Measurements from ENCODE around the gene PRKN.
"Not testable (repeated sequence)": the region's sequence is repeated elsewhere in the genome, so short reads cannot be mapped to it uniquely, and the experiment has no call there.

The PRKN gene

GRCh38 chr6:162531391-162531790 lies 196.2 kb downstream of the PRKN start:
- not testable (repeated sequence) for DNase-seq

- no peak for DNase-seq
Observed at GRCh38 chr6:162528538-162528937, 199.0 kb downstream of the PRKN start.

DNA sequence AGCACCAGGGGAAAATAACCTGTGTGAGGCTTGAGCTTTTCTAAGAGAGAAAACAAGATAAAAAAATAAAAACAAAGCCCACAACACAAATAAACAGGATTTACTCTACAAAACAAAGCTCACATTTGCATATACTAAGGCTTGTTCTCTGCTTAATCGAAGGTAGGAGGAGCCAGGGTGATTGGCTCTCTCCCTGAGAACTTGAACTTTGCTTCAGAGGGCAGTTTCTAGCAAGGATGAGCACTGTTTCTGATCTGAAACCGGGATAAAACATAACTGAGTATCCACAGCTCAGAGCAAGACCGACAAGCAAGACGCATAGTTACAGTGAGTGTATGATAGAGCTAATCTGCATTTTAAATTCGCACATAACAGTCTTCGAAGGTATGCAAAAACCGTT lies 200.6 kb downstream of the PRKN start:
- no peak for DNase-seq

DNA sequence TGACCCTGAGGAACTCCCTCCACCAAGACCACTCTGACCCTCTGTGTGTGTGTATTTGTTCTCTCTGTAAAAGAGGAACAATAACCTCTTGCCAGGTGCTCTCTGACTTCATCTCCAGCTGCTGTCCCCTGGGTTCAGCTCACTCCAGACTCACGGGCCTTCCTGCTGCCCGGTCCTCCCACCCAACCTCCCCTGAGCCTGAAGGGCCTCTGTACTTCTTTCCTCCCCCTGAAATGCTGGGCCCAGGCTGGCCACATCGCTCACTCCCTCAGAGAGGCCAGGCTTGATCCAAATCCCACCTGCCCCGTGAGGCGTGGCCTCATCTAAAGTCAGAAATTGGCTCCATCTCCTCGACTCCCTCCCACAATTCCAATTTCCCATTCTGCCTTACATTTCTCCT lies 202.4 kb downstream of the PRKN start:
- no peak for DNase-seq

DNA sequence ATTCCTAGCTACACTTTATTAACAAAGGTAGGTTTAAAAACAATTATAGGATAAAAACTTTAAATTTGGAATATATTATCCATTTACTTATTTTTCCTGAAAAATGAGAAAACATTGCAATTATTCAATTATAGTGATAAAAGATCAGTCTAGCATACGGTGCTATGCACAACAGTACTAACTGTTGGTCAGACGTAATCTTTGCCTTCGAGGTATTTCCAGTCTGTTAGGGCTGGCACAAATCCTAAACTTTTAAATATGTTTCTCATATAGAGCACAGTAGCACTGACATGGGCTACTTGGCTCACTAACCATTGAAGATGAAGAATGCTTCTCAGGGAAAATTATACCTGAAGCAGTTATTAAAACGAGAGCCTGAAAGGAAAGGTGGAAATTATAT lies 214.8 kb downstream of the PRKN start:
- no peak for DNase-seq

GRCh38 chr6:162497389-162497788 lies 230.2 kb downstream of the PRKN start:
- no peak for DNase-seq

DNA sequence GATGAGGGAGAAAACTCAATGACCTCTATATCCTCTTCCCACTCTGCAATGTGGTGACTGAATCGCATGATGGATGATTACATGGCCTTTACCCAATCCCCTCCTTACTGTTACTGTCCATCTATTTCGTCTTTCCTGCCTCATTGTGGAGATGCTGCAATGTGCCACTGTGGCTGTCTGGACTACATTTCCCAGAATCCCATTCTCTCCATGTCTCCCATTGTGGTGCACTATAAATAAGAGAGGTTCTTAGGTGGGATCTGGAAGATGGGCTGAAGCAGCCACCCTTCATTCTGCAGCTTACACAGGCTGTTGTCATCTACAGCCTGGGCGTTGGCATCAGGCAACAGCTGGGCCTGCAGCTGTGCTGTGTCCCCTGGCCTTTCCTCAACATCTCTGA lies 233.6 kb downstream of the PRKN start:
- DNase-seq: no peak

GRCh38 chr6:162491637-162492036 lies 235.9 kb downstream of the PRKN start:
- DNase-seq: no peak

DNA sequence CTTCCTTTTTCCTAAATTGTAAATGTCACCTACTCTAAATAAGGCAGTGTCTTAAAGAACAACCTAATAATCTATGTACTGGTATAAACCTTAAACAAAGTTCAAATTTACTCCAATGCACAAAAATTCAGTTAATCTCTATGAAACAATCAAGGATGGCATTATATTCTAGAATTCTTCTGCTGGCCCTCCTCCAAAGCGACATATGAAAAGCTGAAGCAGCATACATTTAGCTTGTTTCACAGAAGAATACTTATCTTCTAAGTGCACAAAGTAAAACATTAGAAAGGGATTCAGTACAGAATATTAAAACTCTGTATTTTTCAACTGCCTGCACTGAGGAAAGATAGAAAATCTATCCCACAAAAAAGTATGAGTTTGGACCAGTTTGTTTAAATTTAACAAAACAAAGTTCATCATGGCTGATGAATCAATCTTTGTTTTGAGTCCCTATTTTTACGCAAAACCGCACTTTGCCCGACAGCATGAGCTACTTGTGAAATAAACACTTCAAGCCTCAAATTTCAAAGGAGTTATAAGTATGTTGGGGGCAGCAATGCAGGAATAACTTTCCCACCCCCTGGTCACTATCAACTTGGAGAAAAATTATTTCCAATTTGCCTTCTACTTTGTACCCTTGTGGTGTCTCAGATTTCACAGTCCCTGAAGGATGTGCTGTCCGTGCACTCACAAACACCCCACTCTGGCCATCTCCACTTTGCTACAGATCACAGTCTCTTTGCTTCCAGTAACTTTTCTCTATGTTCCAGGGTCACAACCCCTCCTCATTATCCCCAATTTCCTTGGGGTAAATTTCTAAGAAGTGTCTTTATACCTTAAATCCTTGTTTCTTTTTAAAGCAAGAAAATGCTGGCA lies 238.2 kb downstream of the PRKN start:
- no peak for DNase-seq

GRCh38 chr6:162488444-162488843 lies 239.1 kb downstream of the PRKN start:
- no peak for DNase-seq

GRCh38 chr6:162485464-162485863 lies 242.1 kb downstream of the PRKN start:
- DNase-seq: no peak

- no peak for DNase-seq
Observed at GRCh38 chr6:162481938-162482337, 245.6 kb downstream of the PRKN start.

GRCh38 chr6:162481320-162481719 lies 246.2 kb downstream of the PRKN start:
- no peak for DNase-seq

DNA sequence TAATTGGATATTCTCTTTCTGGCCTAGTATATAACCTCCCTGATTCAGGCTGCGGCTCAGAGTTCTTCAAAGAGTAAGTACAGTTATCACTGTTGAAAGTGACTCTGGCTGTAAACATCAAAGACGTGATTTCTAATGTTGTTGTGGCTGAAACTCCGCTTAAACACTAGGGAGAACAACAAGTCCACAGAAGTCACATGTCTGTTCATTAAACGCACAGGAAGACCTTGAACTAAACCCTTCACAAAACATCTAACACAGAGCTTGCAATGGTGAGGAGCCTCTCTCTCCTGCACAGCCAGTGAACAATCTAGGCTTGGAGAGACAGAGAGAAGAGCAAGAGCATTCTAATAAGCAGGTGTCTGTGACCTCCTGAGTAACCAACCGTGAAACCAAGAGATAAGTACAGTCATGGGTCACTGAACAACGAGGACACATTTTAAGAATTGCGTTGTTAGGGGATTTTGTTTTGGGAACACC lies 249.3 kb downstream of the PRKN start:
- no peak for DNase-seq

- no peak for DNase-seq
Observed at GRCh38 chr6:162474722-162475121, 252.8 kb downstream of the PRKN start.

DNA sequence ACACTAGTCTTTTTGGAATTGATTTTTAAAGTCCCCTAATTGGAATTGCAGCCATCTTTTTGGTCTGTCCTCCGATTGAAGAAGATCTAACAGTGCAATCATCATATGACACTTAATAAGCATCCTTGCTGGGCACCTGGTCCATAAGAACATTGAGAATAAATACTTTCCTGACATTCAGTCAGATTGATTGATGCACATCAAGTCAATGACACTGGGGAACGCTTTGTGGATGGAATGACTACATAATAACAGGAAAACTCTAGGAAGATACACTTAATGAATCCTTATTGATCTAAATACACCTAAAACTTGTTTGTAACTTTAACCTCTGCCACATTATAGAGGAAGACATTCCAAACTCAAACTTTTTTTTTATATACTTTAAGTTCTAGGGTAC lies 255.7 kb downstream of the PRKN start:
- DNase-seq: no peak

DNA sequence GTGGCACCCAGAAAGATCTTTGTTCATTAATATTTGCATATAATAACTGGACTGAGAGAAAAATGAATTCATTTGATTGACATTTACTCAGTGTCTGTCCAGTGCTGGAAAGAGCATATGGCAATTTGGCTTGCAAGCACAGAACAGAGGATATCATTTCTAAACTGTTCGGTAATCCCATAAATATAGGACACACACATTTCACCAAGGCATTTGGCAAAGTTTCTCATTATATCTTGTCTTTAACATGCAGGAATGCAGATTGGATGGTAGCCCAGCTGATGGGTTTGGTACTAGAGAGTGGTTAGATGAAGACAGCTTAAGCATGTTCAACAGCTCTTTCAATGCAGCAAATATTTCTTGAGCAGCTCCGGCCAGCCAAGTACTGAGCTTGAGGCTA lies 259.2 kb downstream of the PRKN start:
- no peak for DNase-seq

DNA sequence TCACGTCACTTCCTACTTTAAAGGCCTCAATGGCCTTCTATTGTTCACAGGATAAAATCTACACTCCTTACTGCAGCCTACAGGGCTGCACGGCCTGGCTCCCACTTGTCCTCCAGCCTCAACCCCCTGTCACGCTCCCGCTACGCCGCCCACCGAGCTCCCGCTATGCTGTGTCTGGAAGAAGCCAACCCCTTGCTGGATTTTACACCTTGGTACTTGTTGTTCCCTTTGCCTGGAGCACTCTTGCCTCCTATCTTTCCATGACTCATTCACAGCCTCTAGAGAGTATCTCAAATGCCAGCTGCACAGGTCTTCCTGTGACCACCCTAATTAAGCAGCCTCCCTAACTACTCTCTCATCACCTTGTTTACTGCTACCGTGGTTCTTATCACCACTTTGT lies 259.9 kb downstream of the PRKN start:
- DNase-seq: no peak

GRCh38 chr6:162463576-162463975 lies 264.0 kb downstream of the PRKN start:
- no peak for DNase-seq

GRCh38 chr6:162459985-162460384 lies 267.6 kb downstream of the PRKN start:
- no peak for DNase-seq

GRCh38 chr6:162450358-162450757 lies 277.2 kb downstream of the PRKN start:
- DNase-seq: no peak

GRCh38 chr6:162448294-162448693 lies 279.3 kb downstream of the PRKN start:
- DNase-seq: no peak

DNA sequence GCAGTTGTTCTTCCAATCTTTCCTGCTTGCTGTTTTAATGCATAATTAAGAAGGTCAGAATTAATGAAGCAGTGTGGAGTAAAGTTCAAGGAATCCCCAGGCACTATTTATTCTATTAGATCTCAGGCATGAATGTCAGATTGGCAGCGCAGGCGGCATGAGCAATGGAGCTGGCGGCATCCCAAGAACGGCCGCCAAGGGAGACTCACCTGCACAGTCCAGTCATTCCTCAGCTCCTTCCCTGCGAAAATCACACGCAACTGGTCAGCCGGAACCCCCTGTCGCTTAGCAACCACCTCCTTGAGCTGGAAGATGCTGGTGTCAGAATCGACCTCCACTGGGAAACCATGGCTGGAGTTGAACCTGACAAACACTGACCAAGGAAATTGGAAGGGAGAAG lies 284.5 kb downstream of the PRKN start:
- DNase-seq: no peak

DNA sequence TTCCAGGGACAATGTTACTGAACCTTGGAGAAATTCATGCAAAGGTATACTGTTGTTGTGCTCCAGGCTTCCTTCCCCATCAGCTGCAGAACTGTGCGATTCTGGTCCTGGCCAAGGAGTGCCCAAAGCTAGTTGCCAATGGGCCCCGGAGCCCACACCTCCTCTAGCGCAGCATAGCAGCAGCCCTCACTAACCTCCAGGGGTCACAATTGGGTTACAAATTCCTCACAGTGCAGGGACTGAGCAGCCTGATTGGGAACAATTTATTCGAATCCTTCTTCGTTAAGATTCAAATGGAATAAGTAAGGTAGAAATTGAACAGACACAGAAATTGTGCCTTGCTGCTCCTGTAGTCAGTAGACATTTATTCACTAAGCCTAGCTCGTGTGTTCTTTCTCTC lies 284.9 kb downstream of the PRKN start:
- DNase-seq: no peak

DNA sequence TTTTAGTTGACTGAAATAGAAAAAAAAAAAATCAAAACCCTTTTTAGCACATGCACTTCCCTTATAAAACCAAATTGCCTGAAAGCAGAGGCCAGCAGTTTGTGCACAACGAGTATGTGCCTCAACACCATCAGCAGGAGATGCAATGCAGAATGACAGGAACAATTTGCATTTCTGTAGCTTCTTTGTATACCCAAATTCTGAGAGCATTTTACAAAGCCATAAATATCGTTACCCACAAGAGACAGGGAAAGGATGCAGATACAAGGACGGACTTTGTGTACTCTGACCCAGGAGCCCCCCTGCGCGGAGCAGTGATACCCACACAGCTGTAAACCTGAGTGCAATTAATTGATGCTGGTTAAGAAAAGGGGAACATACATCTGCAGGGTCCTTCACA lies 285.6 kb downstream of the PRKN start:
- DNase-seq: no peak
